G401 (cell line): ENCODE results near the gene GPR180. TPM values are rescaled to one million over a fixed set of nuclear protein-coding genes. Genes with fewer than 3 reads are reported as not detected.

Experiments
- DNase-seq: peaks from one replicate; pipeline ENCODE4 v3.0.0-alpha.2; 2015; ENCODE audit warnings: low spot score
- in situ Hi-C: cut with HindIII; loops from 2 replicates; pipeline ENCODE4 v1.10.0; 2016; ENCODE audit warnings: low sequenced_read_pairs, mixed read lengths
- total RNA-seq: library from RNA; depleted of rRNA; stranded (reverse); fragments of >200 nt; shearing (Covaris generic); gene quantifications from 2 replicates; pipeline ENCODE4 v1.2.3, GENCODE V29; 2014

GPR180 gene
- total RNA-seq, 1 experiment from 2014 or later: 7.9 TPM

DNA sequence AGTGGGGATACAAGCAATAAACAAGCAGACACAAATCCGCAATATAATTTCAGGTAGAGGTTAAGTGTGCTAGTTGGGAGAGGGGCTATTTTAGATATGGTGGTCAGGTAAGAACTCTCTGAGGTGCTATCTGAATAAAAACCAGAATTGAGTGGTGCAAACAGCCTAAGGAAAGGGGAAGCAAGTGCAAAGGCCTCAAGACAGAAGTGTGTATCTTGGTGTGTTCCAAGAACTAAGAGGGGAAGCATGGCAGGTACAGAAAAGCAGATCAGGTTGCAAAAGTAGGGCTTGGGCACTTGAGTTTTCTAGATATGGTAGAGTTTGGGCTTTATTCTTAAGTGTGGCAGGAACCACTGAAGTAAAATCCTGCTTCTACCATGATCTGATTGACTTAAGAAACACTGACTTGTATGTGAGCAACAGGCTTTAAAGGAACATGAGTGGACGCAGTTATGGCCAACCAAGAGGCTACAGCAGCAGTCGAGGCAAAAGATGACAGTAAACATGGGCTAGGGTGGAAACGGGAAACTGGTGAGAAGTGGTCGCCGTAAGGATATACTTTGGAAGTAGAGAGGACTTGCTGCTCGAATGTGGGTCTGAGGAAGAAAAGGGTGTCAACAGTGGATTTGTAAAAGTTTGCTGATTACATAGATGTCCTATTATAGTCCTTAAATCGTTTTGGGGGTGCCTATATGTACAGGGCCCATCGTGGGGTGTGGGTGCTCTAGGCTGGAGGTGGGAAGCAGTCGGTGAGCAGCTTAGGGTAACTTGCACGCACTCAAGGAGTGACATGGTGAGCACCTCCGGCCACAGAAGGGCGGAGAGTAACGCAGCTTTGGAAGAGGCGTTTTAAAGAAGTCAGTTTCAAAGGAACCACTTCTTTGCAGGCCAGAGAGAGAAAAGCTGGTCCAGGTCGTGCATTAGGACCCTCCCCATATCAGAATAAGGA, 6.4 kb upstream of the GPR180 start:
- DNase-seq: peak; percentile 61
- in situ Hi-C loops: no loop called here

DNA sequence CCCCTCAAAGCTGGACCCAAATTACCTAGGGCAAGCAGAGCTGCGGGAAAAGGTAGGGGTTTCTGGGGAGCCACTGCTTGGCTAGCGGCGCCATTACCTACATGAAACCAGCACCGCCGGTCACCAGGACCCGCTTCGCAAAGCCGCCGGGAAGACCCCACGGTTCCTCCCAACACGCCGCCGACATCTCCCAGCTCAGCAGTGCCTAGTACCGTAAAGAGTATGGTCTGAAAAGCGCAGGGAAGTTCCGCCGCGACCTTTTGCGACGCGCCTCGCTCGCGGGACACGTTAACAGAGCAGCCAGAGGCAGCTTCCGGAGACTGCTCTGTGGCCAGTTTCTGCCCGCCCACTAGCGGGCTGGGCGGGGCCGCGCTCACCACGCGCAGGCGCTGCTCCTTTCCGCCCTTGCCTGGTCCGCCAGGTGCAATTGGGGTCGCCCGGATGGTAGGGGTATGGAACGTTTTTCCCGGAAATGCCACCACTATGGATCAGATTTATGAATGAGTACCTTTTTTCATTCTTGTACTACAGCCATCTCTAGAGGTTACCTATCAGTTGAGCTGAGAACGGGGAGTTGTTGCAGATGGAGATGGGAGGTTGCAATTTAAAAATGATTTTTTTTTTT, 5.6 kb upstream of the GPR180 start, which contains the start of gene TGDS:
TSS of gene TGDS (minus strand) at position 203 of the 625 bp plus-strand sequence. CDS start at position 187, 16 bp downstream.
- in situ Hi-C loops: no loop called here
- peak; percentile 90 for DNase-seq

DNA sequence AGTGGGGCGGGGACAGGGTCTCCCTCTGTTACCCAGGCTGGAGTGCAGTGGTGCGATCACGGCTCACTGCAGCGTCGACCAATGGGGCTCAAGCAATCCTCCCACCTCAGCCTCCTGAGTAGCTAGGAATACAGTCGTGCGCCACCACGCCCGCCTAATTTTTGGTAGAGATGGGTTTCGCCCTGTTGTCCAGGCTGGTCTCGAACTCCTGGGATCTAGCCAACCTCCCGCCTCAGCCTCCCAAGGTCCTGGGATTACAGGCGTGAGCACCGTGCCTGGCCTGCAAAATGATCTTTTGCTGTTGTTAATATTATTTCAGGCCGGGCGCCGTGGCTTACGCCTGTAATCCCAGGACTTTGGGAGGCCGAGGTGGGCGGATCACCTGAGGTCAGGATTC, 5.1 kb upstream of the GPR180 start:
- no peak for DNase-seq
- in situ Hi-C loops: no loop called here

DNA sequence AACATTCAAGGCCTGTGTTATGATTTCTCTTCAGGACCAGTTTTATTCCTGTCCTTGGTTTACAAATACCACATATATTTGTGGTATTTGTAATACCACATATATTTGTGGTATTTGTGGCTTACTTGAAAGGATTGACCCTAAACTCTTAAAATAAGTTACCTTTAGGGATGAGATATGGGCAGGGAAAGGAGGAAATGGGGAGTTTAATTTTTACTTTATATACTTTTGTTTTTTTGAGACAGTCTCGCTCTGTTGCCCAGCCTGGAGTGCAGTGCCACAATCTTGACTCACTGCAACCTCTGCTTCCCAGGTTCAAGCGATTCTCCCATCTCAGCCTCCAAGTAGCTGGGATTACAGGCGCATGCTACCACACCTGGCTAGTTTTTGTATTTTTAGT, 3.4 kb upstream of the GPR180 start:
- no peak for DNase-seq
- in situ Hi-C loops: no loop called here

DNA sequence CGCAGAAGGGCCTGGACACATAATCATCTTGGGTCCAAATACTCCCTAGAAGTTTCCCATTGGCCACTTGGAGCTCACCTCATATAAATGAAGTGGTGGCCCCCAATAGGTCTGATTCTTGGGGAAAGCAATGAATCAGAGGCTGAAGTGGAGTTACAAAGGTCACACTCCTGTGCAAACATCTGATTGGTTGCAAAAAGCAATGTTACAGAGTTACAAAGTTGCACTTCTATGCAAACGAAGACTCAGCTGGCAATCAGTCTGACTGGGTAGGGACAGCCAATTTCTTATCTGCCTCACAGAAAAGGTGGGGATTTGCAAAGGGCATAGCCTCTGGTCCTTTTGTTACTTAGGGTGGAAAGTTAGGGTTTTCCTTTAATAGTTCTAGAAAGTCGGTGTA, 1.8 kb upstream of the GPR180 start:
- DNase-seq: no peak
- in situ Hi-C loops: no loop called here

DNA sequence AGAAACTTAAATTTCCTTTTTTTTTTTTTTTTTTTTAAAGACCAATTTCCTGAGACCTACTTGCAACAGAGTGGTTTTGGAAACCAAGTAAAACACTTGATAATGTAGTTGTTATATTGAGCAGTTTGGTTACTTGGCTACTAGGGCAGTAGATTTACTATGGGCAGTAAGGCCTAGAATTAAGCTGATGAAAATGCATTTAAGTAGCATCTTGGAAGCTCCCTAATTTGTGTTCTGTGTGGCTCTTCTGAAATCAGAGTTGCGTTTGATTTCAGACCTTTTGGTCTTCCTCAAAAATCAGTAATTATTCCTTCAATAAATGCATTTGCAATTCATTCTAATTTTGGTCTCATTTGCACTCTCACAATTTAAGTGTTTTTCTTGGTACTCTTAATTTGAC, 810 bp downstream of the GPR180 start:
- in situ Hi-C loops: no loop called here

DNA sequence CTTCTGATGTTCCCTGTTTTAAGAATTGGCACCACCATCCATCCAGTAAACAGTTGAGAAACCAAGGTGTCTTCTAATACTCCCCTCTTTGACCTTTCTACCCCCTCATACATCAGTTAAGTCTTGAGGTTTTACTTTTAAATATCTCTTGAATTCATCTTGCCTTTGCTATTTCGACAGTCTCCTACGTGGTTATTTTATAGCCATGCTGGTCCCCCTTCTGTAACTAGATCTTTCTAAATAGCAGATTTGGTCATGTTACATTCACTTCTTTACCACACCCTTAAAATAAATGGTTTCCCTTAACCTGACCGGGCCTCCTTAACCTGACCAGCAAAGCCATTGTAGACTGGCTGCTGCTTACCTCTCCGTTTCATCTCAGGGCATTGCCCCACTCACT, 5.4 kb downstream of the GPR180 start:
- in situ Hi-C loops: no loop called here
- DNase-seq: no peak

More for the DNA sequence above, 810 bp downstream of the GPR180 start:
- DNase-seq: no peak

DNA sequence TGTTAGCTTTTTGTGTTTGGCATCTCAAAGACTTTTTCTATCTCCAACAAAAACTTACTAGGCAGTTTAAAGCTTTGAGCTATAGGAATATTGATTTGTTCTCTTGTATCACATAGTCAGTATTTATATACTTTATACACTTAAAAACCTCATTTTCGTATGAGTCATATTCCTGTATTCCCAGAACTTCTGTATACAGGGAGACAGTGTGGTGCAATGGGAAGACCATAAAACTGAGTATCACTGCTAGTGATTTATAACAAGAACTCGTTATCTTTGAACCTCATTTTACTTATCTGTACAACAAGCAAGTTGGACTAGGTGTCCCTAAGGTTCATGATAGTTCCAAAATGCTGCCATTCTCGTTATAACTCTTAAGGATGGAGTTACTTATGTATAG, 6.3 kb downstream of the GPR180 start:
- in situ Hi-C loops: no loop called here
- DNase-seq: peak; percentile 19

DNA sequence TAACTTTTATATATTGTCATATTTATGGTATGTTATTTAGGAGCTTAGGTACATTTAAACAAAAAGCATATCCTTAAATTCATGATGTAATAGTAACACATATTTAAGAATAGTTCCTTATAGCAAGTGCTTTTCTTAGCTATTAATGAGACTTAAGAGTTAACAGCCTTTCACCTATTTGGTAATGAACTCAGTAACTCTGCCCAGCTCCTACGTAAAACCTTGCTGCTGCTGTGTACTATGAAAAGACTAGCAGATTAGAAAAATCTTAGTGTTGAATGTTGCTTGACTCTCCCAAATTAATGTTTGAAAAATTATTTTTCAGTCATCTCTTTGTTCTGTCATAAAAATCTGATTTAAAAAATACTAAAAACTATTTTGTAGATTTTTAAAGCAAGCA, 6.9 kb downstream of the GPR180 start:
- DNase-seq: peak; percentile 61
- in situ Hi-C loops: no loop called here

DNA sequence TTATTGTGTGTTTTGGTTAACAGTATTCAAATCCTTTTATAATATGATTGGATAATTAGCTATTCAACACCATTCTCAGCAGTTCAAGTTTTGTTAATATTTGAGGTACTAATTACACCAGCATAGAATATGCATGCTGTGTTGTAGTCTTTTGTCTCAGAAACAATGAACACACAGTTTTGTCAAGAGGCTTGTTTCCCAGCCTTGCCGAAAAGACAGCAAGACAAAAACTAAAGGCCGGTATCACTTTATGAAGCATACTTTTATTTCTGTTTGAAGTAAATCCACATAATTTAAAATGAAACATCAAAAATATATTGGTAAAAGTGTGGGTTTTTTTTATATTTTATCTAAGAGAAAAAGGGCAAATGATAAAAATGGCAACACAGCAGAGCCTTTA, 7.5 kb downstream of the GPR180 start:
- in situ Hi-C loops: no loop called here
- DNase-seq: peak; percentile 53

DNA sequence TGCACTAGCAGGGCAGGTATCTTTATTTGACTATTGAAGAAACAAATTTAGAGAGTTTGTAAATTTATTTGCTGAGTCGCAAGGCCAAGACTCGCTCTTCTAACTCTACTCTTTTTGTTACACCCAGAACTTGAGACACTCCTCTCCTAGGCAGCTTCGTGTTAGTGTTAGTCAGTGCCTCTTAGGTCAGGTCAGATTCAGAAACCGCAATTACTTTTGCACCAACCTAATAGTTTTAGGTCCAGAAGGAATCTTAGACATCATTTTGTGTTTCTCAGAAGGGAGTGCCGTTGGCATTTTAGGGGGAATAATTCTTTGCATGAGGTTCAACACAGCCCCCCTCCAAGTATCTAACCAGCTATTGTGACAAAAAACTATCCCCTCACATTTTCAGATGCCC, 8.8 kb downstream of the GPR180 start:
- in situ Hi-C loops: no loop called here
- peak; percentile 11 for DNase-seq

DNA sequence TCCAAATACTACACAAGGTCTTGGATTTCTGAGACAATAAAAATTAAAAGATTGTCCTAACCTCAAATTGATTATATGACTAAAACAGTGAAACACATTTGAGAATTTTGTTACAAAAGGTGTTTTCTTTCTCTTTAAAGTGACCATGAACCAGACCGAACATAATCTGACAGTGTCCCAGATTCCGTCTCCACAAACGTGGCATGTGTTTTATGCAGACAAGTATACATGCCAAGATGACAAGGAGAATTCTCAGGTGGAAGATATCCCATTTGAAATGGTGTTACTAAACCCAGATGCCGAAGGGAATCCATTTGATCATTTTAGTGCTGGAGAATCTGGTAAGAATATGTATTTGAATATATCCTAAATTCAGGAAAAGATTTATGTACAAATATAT, 10.4 kb downstream of the GPR180 start:
- in situ Hi-C loops: no loop called here

DNA sequence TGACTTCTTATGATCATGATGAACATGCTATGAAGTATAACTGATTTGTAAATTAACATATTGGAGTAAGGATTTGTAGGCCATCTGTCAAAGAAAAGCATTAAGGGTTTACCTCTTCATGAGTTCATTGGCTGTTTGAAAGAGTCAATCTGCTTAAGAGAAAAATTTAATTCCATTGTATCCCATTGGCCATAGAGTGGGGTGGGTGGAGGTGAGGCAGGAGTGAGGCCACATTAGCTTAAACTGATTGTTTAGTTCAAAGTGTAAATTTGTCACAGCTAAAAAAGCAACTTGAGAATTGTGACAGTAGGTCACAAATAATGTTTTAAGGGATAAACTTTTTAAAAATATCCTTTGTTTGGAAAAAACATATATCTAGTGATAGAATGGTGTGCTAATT, 11.4 kb downstream of the GPR180 start:
- in situ Hi-C loops: no loop called here
- no peak for DNase-seq

More for the DNA sequence above, 10.4 kb downstream of the GPR180 start:
- peak; percentile 76 for DNase-seq

DNA sequence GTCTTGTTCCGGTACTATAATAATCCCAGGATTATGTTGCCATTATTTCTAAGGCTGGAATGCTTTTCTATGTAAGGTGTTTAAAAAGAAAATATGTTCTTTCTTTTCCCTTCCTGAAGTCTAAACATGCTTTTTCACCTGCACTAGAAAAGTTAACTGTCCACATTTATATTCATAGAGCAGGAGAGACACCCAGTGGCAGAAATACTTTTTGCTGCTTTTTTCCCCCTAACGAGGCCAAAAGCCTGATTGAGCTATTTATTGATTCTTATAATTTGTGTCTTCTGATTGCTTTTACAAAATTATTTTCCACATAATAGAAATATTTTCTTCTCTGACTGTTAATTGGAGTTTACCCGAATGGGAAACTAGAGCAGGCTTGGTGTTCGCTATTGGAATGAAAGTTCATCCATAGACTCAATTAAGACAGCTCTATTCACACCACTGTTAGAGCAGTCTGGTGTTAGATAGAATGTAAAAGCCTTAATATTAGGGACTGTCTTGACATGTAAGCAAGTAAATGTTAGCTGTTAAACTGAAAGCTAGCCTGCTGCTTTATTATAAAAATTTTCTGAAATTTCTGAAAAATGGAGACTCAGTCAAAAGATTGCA, 15.8 kb downstream of the GPR180 start:
- in situ Hi-C loops: no loop called here
- DNase-seq: peak; percentile 64

DNA sequence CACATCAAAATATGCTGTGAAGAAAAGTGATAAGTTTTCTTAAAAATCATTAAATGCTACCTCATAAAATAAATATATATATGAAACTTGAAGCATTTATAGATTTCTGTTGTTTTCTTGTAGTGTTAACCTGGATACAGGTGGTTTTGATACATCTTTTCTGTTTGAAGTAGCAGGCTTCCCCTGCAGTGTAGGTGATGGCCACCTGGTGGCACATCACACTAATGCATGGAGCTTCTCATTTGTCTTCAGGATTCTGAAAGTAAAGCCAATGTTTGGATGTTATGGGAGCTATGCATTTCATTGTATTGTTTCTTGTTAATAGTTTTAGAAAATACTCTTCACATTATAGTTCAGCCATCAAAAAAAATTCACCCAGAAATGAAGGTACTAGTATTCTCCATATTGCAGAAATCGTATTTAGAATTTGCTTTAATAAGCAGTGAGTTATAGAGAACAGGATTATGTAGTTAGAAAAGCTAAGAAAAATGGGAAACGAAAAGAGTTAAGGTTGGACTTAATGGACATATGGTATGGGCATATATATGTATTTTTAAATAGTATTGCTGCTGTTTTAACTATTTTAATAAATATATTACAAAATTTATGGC, 18.7 kb downstream of the GPR180 start:
- DNase-seq: peak; percentile 47
- in situ Hi-C loops: no loop called here

DNA sequence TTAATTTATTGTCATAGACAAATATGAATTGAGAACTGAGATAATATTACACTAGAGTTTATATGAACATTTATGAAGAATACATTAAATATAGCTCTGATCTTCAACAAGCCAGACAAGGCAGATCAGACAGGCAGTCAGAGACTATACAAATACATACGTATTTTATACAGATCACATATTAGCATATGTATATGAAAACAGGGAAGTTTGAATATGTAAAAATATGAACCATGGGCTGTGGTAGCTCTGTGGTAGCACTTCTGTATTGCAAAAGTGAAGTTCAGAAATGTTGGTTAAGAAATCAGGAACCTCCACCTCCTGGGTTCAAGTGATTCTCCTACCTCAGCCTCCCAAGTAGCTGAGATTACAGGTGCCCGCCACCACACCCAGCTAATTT, 20.7 kb downstream of the GPR180 start:
- DNase-seq: no peak
- in situ Hi-C loops: no loop called here

DNA sequence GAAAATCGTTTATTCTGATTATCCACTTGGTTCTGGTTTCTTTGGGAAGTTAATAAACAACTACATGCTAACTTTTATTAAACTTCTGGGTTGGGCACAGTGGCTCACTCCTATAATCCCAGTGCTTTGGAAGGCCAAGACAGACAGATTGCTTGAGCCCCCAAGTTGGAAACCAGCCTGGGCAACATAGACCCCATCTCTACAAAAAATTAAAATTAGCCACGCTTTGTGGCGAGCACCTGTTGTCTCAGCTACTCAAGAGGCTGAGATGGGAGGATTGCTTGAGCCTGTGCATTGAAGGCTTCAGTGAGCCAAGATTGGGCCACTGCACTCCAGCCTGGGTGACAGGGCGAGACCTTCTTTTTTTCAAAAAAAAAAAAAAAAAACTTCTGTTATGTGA, 21.7 kb downstream of the GPR180 start:
- no peak for DNase-seq
- in situ Hi-C loops: no loop called here

DNA sequence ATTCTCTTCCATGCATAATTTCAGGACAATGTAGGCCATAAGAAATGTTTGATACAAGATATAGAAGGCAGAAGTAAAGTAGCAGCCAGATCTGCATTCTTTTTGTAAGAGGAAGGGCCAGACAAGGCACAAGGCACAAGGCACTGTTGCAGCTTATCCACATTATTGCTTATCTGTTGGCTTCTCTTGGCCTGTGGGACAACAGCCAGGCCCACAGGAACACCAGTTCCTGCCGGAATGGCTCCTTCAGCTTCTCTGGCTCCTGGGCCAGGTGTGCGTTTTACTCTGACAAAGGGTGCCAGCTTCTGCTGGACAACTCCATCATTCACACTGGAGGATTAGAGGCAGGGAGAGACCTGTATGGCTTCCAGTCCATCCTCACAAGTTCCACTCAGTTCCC, 29.2 kb downstream of the GPR180 start:
- peak; percentile 19 for DNase-seq
- in situ Hi-C loops: no loop called here

DNA sequence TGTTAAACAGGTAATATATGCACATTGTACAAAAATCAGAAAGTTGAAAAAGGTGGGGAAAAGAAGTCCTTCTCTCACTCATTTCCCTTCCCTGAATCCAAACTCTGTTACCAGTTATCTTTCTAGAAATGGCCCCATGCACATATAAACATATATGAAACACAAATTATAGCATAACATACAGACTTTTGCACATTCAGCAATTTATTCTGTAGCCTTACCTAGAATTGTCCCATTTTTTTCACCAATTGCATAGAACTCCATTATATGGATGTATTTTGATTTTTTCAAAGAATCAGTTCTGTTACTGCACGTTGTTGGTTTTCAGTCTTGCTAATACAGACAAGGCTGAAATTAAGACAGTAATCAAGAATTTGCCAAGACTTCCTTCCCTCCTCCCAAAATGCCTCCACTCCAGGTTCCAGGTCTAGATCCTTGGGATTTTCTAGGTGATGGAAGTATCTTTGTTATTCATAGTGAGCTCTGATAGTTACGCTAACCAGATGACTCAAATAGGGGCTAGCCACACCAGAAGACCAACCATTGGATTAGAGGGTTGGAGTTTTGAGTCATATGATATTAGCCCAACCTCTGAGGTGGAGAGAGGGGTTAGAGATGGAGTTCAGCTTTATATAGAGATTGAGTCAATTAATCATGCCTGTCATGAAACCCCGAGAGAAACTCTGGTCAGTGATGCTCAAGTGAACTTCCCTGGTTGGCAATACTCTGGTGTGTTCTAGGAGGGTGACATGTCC, 30.7 kb downstream of the GPR180 start:
- in situ Hi-C loops: no loop called here

More for the DNA sequence above, 30.7 kb downstream of the GPR180 start:
- no peak for DNase-seq
